HCT116 (cell line): ENCODE results near the gene SORL1. TPM values are rescaled to one million over a fixed set of nuclear protein-coding genes. Genes with fewer than 3 reads are reported as not detected.

ENCODE experiments used
- ATAC-seq: fragments of 200-7000 bp; cut with Tn5 transposase; 2 replicates; pipeline ENCODE4 v1.9.1; 2020; ENCODE audit warnings: mild to moderate bottlenecking, moderate library complexity
- BruUV-seq: library from RNA; stranded (reverse); fragments of 400-500 nt; replicated peaks from 2 replicates; lab custom pipeline; 2021; lab: Mats Ljungman, UMichigan
- CTCF ChIA-PET: fragments of 300-600 bp; sonication (Branson Sonifier 250); formaldehyde crosslinking; loops from one replicate; lab custom pipeline; 2021; ENCODE audit warnings: antibody characterized with exemption; lab: Charles Lee
- POLR2A ChIA-PET: fragments of 300-600, 350-600 bp; sonication (Branson Sonifier 250); formaldehyde crosslinking; loops from one replicate; lab custom pipeline; 2021; ENCODE audit warnings: antibody characterized with exemption; lab: Charles Lee
- RAD21 ChIA-PET, 2 experiments: fragments of 300-600 bp; sonication (Branson Sonifier 250); formaldehyde crosslinking; loops; one replicate each; lab custom pipeline; 2023; ENCODE audit warnings: low total read pairs in 2 of 2; ENCODE audit not compliant: uncharacterized antibody in 2 of 2, unreplicated experiment in 2 of 2, low non-redundant PET in 1 of 2; lab: Charles Lee
- DNase-seq: peaks from one replicate; pipeline ENCODE4 v3.0.0-alpha.2; 2010; ENCODE audit warnings: low read depth, low spot score
- H2AFZ ChIP-seq: fragments of 200-600 bp; shearing (Covaris generic), sonication (generic); 2 replicates; pipeline ENCODE4 v1.6.1; 2017; ENCODE audit warnings: low read depth, mixed run types, mixed read lengths, antibody characterized with exemption, low read length; ENCODE audit not compliant: poor library complexity, severe bottlenecking
- H3K27ac ChIP-seq: 2 replicates; pipeline ENCODE4 v1.5.1; 2012; ENCODE audit warnings: low read depth, low read length
- H3K27me3 ChIP-seq: fragments of 200-600 bp; sonication (generic); 2 replicates; pipeline ENCODE4 v1.6.1; 2016; ENCODE audit warnings: mixed run types, low read length, mixed read lengths; ENCODE audit not compliant: insufficient read depth
- H3K36me3 ChIP-seq, 2 experiments: fragments of 200-500 bp in 1 of 2; fragments of 200-600 bp in 1 of 2; sonication (Bioruptor generic) in 1 of 2; sonication (generic) in 1 of 2; 2 replicates each; pipeline versions ENCODE4 v1.5.1 to v1.6.1; 2014 to 2016; ENCODE audit warnings: low read length in 2 of 2, inconsistent platforms in 1 of 2, mixed read lengths in 1 of 2, mixed run types in 1 of 2; ENCODE audit not compliant: insufficient read depth in 2 of 2, control insufficient read depth in 1 of 2
- H3K4me1 ChIP-seq, 2 experiments: fragments of 200-600 bp in 1 of 2; sonication (generic) in 1 of 2; 2 replicates each; pipeline versions ENCODE4 v1.5.1 to v1.6.1; 2012 to 2017; ENCODE audit warnings: low read length in 2 of 2, inconsistent platforms in 1 of 2, mild to moderate bottlenecking in 1 of 2, mixed read lengths in 1 of 2, mixed run types in 1 of 2, moderate library complexity in 1 of 2; ENCODE audit not compliant: insufficient read depth in 2 of 2, control insufficient read depth in 1 of 2
- H3K4me2 ChIP-seq: fragments of 200-600 bp; sonication (generic); 2 replicates; pipeline ENCODE4 v1.6.1; 2017; ENCODE audit warnings: mixed run types, low read length, mixed read lengths
- H3K4me3 ChIP-seq, 2 experiments: fragments of 200-600 bp in 1 of 2; sonication (generic) in 1 of 2; replicated peaks in 1 of 2; 2 replicates each; pipeline ENCODE4 v1.5.1; 2011 to 2016; ENCODE audit warnings: low read length in 2 of 2, control low read depth in 1 of 2, low read depth in 1 of 2, mild to moderate bottlenecking in 1 of 2, mixed read lengths in 1 of 2, mixed run types in 1 of 2
- H3K79me2 ChIP-seq: fragments of 200-600 bp; sonication (generic); 2 replicates; pipeline ENCODE4 v1.6.1; 2017; ENCODE audit warnings: mild to moderate bottlenecking, mixed run types, low read length, moderate library complexity, mixed read lengths; ENCODE audit not compliant: insufficient read depth
- H3K9ac ChIP-seq: fragments of 200-600 bp; sonication (generic); 2 replicates; pipeline ENCODE4 v1.6.1; 2016; ENCODE audit warnings: low read length, mixed read lengths
- H3K9me2 ChIP-seq: fragments of 200-600 bp; sonication (generic), shearing (Covaris generic); 2 replicates; pipeline ENCODE4 v1.6.1; 2017; ENCODE audit warnings: mixed run types, mild to moderate bottlenecking, moderate library complexity; ENCODE audit not compliant: insufficient read depth
- H3K9me3 ChIP-seq, 2 experiments: fragments of 200-500 bp in 1 of 2; fragments of 200-600 bp in 1 of 2; sonication (Bioruptor generic) in 1 of 2; sonication (generic) in 1 of 2; 2 replicates each; pipeline ENCODE4 v1.6.1; 2014 to 2017; ENCODE audit warnings: low read length in 2 of 2, mixed read lengths in 2 of 2, inconsistent platforms in 1 of 2, low read depth in 1 of 2, mild to moderate bottlenecking in 1 of 2, mixed run types in 1 of 2, moderate library complexity in 1 of 2; ENCODE audit not compliant: control insufficient read depth in 1 of 2, insufficient read depth in 1 of 2
- H4K20me1 ChIP-seq: fragments of 200-600 bp; sonication (generic), shearing (Covaris generic); 2 replicates; pipeline ENCODE4 v1.6.1; 2017; ENCODE audit warnings: mixed run types, mild to moderate bottlenecking, moderate library complexity; ENCODE audit not compliant: insufficient read depth
- CEBPB ChIP-seq: IDR thresholded peaks from 2 replicates; pipeline ENCODE4 v1.6.1; 2012; ENCODE audit warnings: low read depth
- CTCF ChIP-seq, 3 experiments: fragments of 200-600 bp in 1 of 3; sonication (generic) in 1 of 3; IDR thresholded peaks in 2 of 3; conservative IDR thresholded peaks in 1 of 3; 2 replicates each; pipeline ENCODE4 v1.5.1; 2012 to 2017; ENCODE audit warnings: low read depth in 2 of 3, low read length in 2 of 3, antibody characterized with exemption in 1 of 3, borderline replicate concordance in 1 of 3, control low read depth in 1 of 3, mild to moderate bottlenecking in 1 of 3, mixed read lengths in 1 of 3, mixed run types in 1 of 3, moderate library complexity in 1 of 3; ENCODE audit not compliant: insufficient read depth in 1 of 3
- EGR1 ChIP-seq: IDR thresholded peaks from 2 replicates; pipeline ENCODE4 v1.6.1; 2012; ENCODE audit warnings: low read depth
- ELF1 ChIP-seq: IDR thresholded peaks from 2 replicates; pipeline ENCODE4 v1.6.1; 2012; ENCODE audit warnings: low read depth, borderline replicate concordance
- EZH2 ChIP-seq: fragments of 200-600 bp; sonication (generic); IDR thresholded peaks from 2 replicates; pipeline ENCODE4 v1.6.1; 2017; ENCODE audit warnings: antibody characterized with exemption, mixed run types
- EZH2phosphoT487 ChIP-seq: fragments of 200-600 bp; IDR thresholded peaks from 2 replicates; pipeline ENCODE4 v1.6.1; 2018; ENCODE audit warnings: antibody characterized with exemption, borderline replicate concordance
- FOSL1 ChIP-seq: IDR thresholded peaks from 2 replicates; pipeline ENCODE4 v1.6.1; 2012; ENCODE audit warnings: low read depth
- MAX ChIP-seq: IDR thresholded peaks from 2 replicates; pipeline ENCODE4 v1.6.1; 2012
- POLR2A ChIP-seq: IDR thresholded peaks from 2 replicates; pipeline ENCODE4 v1.7.0; 2011; ENCODE audit warnings: borderline replicate concordance; ENCODE audit not compliant: insufficient read depth, insufficient read length; ENCODE audit errors: extremely low read depth
- POLR2AphosphoS5 ChIP-seq: IDR thresholded peaks from 2 replicates; pipeline ENCODE4 v1.6.1; 2011; ENCODE audit warnings: mild to moderate bottlenecking, low read depth, low read length, moderate library complexity
- RAD21 ChIP-seq: IDR thresholded peaks from 2 replicates; pipeline ENCODE4 v1.6.1; 2012; ENCODE audit warnings: low read depth, mild to moderate bottlenecking
- SIN3A ChIP-seq: IDR thresholded peaks from 2 replicates; pipeline ENCODE4 v1.6.1; 2012; ENCODE audit warnings: low read depth
- SP1 ChIP-seq: IDR thresholded peaks from 2 replicates; pipeline ENCODE4 v1.6.1; 2012; ENCODE audit warnings: low read depth
- SRF ChIP-seq: IDR thresholded peaks from 2 replicates; pipeline ENCODE4 v1.6.1; 2012; ENCODE audit warnings: low read depth
- TCF7L2 ChIP-seq: IDR thresholded peaks from 2 replicates; pipeline ENCODE4 v1.7.0; 2011; ENCODE audit warnings: borderline replicate concordance, inconsistent platforms; ENCODE audit not compliant: insufficient read depth, insufficient read length; ENCODE audit errors: extremely low read depth
- ZBTB33 ChIP-seq: IDR thresholded peaks from 2 replicates; pipeline ENCODE4 v1.6.1; 2011; ENCODE audit warnings: mild to moderate bottlenecking, low read length, moderate library complexity; ENCODE audit not compliant: insufficient replicate concordance; ENCODE audit errors: extremely low read depth
- ZFX ChIP-seq: fragments of 450-650 bp; IDR thresholded peaks from 2 replicates; pipeline ENCODE4 v1.6.1; 2017
- ZNF274 ChIP-seq: fragments of 200-500 bp; sonication (Bioruptor generic); IDR thresholded peaks from 2 replicates; pipeline ENCODE4 v1.6.1; 2014; ENCODE audit warnings: mild to moderate bottlenecking, low read depth, low read length, inconsistent platforms
- intact Hi-C: fragments of 100-400 bp; cut with micrococcal nuclease; formaldehyde crosslinking; loops from 2 replicates; pipeline ENCODE4 v1.10.0; 2022
- total RNA-seq: library from RNA; stranded (reverse); gene quantifications from one replicate; pipeline ENCODE4 v1.2.1, GENCODE V29; 2021; ENCODE audit not compliant: unreplicated experiment
- TF ChIP-seq, protein P1 (sequence below): IDR thresholded peaks from 2 replicates; pipeline ENCODE4 v1.6.1; 2012

The SORL1 gene
- total RNA-seq, 1 experiment from 2014 or later: 17.4 TPM

GRCh38 chr11:121451986-121452608 is at the start of gene SORL1 (continued):
- TF ChIP-seq CTCF (IDR thresholded peaks at IDR 0.05 in 2 of 3, conservative IDR thresholded peaks at IDR 0.05 in 1 of 3; ENCODE audit: borderline replicate concordance in 1 of 3, insufficient read depth in 1 of 3, low read depth in 2 of 3, low read length in 2 of 3) (peak; percentile 43 to 65 (median 47); a peak in 5 of 6 replicates), FOSL1 (no peak), SP1 (no peak)

DNA sequence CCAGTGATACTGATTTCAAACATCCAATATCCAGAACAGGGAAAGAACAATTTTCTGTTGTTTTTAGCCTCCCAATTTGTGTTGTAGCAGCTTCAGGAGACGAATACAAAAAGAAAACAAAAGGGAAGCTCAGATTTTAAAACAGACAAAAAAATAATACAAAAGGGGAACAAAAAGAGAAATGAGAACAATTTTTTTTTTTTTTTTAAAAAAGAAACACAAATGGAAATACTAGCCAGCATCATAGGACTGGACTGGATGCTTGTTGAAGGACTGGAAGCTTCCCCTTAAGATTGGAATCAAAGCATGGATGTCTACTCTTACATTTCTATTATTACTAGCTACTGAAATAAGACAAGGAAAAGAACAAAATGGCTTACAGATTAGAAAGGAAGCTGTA is 46.5 kb upstream of the SORL1 start:
- H4K20me1 ChIP-seq: no peaks in the 10 kb centered on the region
- ChIA-PET CTCF (no interaction called here), RAD21 (no interaction called here), POLR2A (no interaction called here)
- BruUV-seq: no TSS peak
- no peak overlapping the region for H3K4me2 ChIP-seq
- ATAC-seq (no peak), DNase-seq (no peak)
- H3K4me1 ChIP-seq: no peaks in the 10 kb centered on the region
- H2AFZ ChIP-seq: no peak overlapping the region
- no peak overlapping the region for H3K9ac ChIP-seq
- H3K79me2 ChIP-seq: no peaks in the 10 kb centered on the region
- no peaks in the 10 kb centered on the region for H3K36me3 ChIP-seq
- H3K4me3 ChIP-seq: no peak overlapping the region
- H3K9me2 ChIP-seq: no peaks in the 10 kb centered on the region
- peaks cover 0 to 9% of the 10 kb centered on the region in 2 experiments; a peak in 2 of 4 replicates for H3K9me3 ChIP-seq
- no peaks in the 10 kb centered on the region for H3K27me3 ChIP-seq
- intact Hi-C loops: no loop called here
- no peak overlapping the region for H3K27ac ChIP-seq
- TF ChIP-seq SRF (no peak), POLR2AphosphoS5 (no peak), ELF1 (no peak), RAD21 (no peak), CTCF (IDR thresholded peaks at IDR 0.05 in 2 of 3, conservative IDR thresholded peaks at IDR 0.05 in 1 of 3; ENCODE audit: borderline replicate concordance in 1 of 3, insufficient read depth in 1 of 3, low read depth in 2 of 3, low read length in 2 of 3) (no peak), FOSL1 (no peak), EGR1 (no peak), MAX (no peak), ZBTB33 (no peak), SIN3A (no peak), CEBPB (no peak), EZH2phosphoT487 (no peak), ZFX (no peak), ZNF274 (no peak), TCF7L2 (no peak), SP1 (no peak), POLR2A (no peak), EZH2 (no peak)
- TF ChIP-seq, protein P1, sequence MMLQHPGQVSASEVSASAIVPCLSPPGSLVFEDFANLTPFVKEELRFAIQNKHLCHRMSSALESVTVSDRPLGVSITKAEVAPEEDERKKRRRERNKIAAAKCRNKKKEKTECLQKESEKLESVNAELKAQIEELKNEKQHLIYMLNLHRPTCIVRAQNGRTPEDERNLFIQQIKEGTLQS: no peak
